GM18511 (cell line): ENCODE measurements around the gene RAC3.

Experiments
- ATAC-seq: cut with Tn5 transposase; IDR thresholded peaks from one replicate; pipeline ENCODE4 v1.9.1; 2021; ENCODE audit warnings: mild to moderate bottlenecking, moderate library complexity; ENCODE audit not compliant: unreplicated experiment

The RAC3 gene

GRCh38 chr17:81998691-81999438 lies 32.6 kb upstream of the RAC3 start:
- ATAC-seq = no peak

- ATAC-seq = no peak
These were observed 31.9 kb upstream of the RAC3 start for GRCh38 chr17:81999587-81999975.

GRCh38 chr17:81999976-82000802 lies 31.3 kb upstream of the RAC3 start:
- no peak for ATAC-seq

- ATAC-seq = no peak
These were observed 30.5 kb upstream of the RAC3 start for GRCh38 chr17:82000803-82001570.

GRCh38 chr17:82001571-82002056 lies 29.9 kb upstream of the RAC3 start:
- ATAC-seq = no peak

- ATAC-seq = no peak
These were observed 27.8 kb upstream of the RAC3 start for GRCh38 chr17:82003411-82004381.

GRCh38 chr17:82004517-82005455 lies 26.7 kb upstream of the RAC3 start:
- no peak for ATAC-seq

GRCh38 chr17:82005701-82006348 lies 25.7 kb upstream of the RAC3 start:
- ATAC-seq = no peak

- ATAC-seq = no peak
These were observed 24.8 kb upstream of the RAC3 start for GRCh38 chr17:82006468-82007227.

- ATAC-seq = no peak
These were observed 24.3 kb upstream of the RAC3 start for GRCh38 chr17:82007228-82007494.

GRCh38 chr17:82007495-82008257 lies 23.8 kb upstream of the RAC3 start:
- ATAC-seq = no peak

GRCh38 chr17:82008258-82008940 lies 23.1 kb upstream of the RAC3 start:
- ATAC-seq = no peak

- no peak for ATAC-seq
These were observed 22.5 kb upstream of the RAC3 start for GRCh38 chr17:82008941-82009405.

- ATAC-seq = no peak
These were observed 22.1 kb upstream of the RAC3 start for GRCh38 chr17:82009413-82009812.

GRCh38 chr17:82010575-82011525 lies 20.6 kb upstream of the RAC3 start:
- ATAC-seq = no peak
